Fibroblast of skin of right quadriceps (primary cell): Measurements from ENCODE around the gene SLC25A4.
"Not testable (repeated sequence)": the region's sequence is repeated elsewhere in the genome, so short reads cannot be mapped to it uniquely, and the experiment has no call there.

Experiments used
- DNase-seq: peaks from one replicate; pipeline ENCODE4 v3.0.0-alpha.2; 2013

Gene SLC25A4

GRCh38 chr4:185186769-185187168, 43.7 kb downstream of the SLC25A4 start:
- no peak for DNase-seq

- DNase-seq: no peak
Measured at GRCh38 chr4:185189606-185190305, 46.7 kb downstream of the SLC25A4 start.

GRCh38 chr4:185190306-185190856, 47.3 kb downstream of the SLC25A4 start:
- no peak for DNase-seq

GRCh38 chr4:185192059-185192458, 49.0 kb downstream of the SLC25A4 start:
- DNase-seq: no peak

GRCh38 chr4:185194924-185195888, 52.1 kb downstream of the SLC25A4 start:
- no peak for DNase-seq

- no peak for DNase-seq
Measured at GRCh38 chr4:185196437-185196836, 53.4 kb downstream of the SLC25A4 start.

GRCh38 chr4:185198189-185198588, 55.1 kb downstream of the SLC25A4 start:
- DNase-seq: not testable (repeated sequence)
